Gastrocnemius medialis (tissue), 4 donors: ENCODE data around the gene NTRK1.

ENCODE experiments used
- CTCF ChIP-seq, 5 experiments: fragments of 450-650 bp in 3 of 5; fragments of 200-600 bp in 2 of 5; sonication (generic) in 2 of 5; IDR thresholded peaks in 4 of 5; conservative IDR thresholded peaks in 1 of 5; 1 replicate in 4 of 5; 2 replicates in 1 of 5; pipeline ENCODE4 v1.5.1; 2016 to 2019; ENCODE audit warnings: antibody characterized with exemption in 5 of 5, mild to moderate bottlenecking in 3 of 5, moderate library complexity in 3 of 5
- POLR2A ChIP-seq, 2 donors: fragments of 450-650 bp; IDR thresholded peaks; one replicate each; pipeline ENCODE4 v1.6.1; 2017; ENCODE audit warnings: antibody characterized with exemption in 2 of 2, mild to moderate bottlenecking in 2 of 2, moderate library complexity in 2 of 2

DNA sequence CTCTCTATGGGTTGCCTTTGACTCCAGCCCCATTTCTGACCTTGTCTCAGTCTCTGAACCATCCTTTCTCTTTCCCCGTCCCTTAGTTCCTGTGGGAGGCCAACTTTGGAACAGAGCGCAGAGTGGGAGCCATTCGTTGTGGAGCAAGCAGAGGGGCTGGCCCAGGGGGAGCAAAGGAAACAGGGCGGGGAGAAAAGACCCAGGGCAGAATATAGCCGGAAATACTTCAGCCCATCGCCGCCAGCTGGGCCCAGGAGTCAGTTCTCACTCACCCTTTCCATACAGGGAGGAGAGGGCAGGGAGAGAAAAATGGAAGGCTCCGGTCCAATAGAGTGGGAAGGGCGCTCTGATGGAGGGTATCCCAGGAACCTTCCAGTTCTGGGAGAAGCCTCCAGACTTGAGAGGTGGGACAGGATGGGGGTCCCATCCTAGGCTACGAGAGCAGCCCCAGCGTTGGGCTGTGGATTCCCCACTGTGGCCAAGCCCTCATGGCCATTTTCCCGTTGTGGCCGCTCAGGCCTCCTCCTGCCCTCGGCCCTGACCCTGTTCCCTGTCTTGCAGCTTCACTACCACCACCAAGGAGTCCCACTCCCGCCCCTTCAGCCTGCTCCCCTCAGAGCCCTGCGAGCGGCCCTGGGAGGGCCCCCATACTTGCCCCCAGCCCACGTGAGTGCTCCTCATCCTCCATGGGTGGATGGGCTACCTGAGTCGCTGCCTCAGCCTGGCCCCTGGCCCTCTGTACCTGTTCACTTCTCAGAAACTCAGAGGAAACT is 43.7 kb downstream of the NTRK1 start:
- TF ChIP-seq POLR2A (IDR thresholded peaks at IDR 0.05) = no peak
- no peak for TF ChIP-seq CTCF (IDR thresholded peaks at IDR 0.05 in 4 of 5, conservative IDR thresholded peaks at IDR 0.05 in 1 of 5)
